Stomach (tissue), 4 donors: ENCODE measurements around the gene CREB5.

ENCODE experiments used
- CTCF ChIP-seq, 7 experiments: fragments of 450-650 bp in 4 of 7; fragments of 200-600 bp in 3 of 7; sonication (generic) in 3 of 7; IDR thresholded peaks; one replicate each; pipeline ENCODE4 v1.5.1; 2016 to 2019; ENCODE audit warnings: antibody characterized with exemption in 7 of 7, control low read depth in 2 of 7, mild to moderate bottlenecking in 1 of 7
- POLR2AphosphoS5 ChIP-seq, 3 donors: sonication (generic); formaldehyde crosslinking; IDR thresholded peaks; one replicate each; pipeline ENCODE4 v1.6.1; 2016; ENCODE audit warnings: antibody characterized with exemption in 3 of 3

GRCh38 chr7:28558236-28558635 lies 145.9 kb downstream of the CREB5 start:
- TF ChIP-seq CTCF (IDR thresholded peaks at IDR 0.05) (no peak), POLR2AphosphoS5 (IDR thresholded peaks at IDR 0.05) (no peak)
